Body of pancreas (tissue), 4 donors: ENCODE measurements around the gene PLEK2. TPM values are rescaled to one million over a fixed set of nuclear protein-coding genes. Genes with fewer than 3 reads are reported as not detected.

ENCODE experiments used
- ATAC-seq: fragments of 150-250 bp; one replicate; pipeline ENCODE4 v1.9.1; 2016
- DNase-seq, 4 donors: peaks; one replicate each; pipeline ENCODE4 v3.0.0-alpha.2; 2019
- H3K27ac ChIP-seq, 4 donors: fragments of 200-600 bp; sonication (generic); 1 replicate in 3 of 4; 2 replicates in 1 of 4; pipeline versions ENCODE4 v1.5.1 to v1.6.1; 2016 to 2019; ENCODE audit warnings: mild to moderate bottlenecking in 1 of 4, mixed read lengths in 1 of 4, moderate library complexity in 1 of 4
- H3K27me3 ChIP-seq, 2 donors: fragments of 200-600 bp; sonication (generic); one replicate each; pipeline ENCODE4 v1.6.0; 2016; ENCODE audit warnings: mild to moderate bottlenecking in 1 of 2
- H3K36me3 ChIP-seq, 2 donors: fragments of 200-600 bp; sonication (generic); replicated peaks in 1 of 2; 2 replicates each; pipeline ENCODE4 v1.5.1; 2016; ENCODE audit warnings: low read depth in 2 of 2; ENCODE audit not compliant: insufficient read depth in 1 of 2
- H3K4me1 ChIP-seq: fragments of 200-600 bp; sonication (generic); one replicate; pipeline ENCODE4 v1.6.0; 2016
- H3K4me3 ChIP-seq, 2 donors: fragments of 200-600 bp; sonication (generic); 1 replicate in 1 of 2; 2 replicates in 1 of 2; pipeline ENCODE4 v1.5.1; 2016 to 2019
- H3K9me3 ChIP-seq, 3 donors: fragments of 200-600 bp; sonication (generic); 1 replicate in 2 of 3; 2 replicates in 1 of 3; pipeline ENCODE4 v1.5.1; 2016
- CTCF ChIP-seq, 7 experiments: fragments of 450-650 bp in 4 of 7; fragments of 200-600 bp in 3 of 7; sonication (generic) in 3 of 7; IDR thresholded peaks; one replicate each; pipeline ENCODE4 v1.5.1; 2016 to 2019; ENCODE audit warnings: antibody characterized with exemption in 7 of 7
- POLR2A ChIP-seq, 3 donors: fragments of 450-650 bp; IDR thresholded peaks; one replicate each; pipeline ENCODE4 v1.6.1; 2016; ENCODE audit warnings: antibody characterized with exemption in 3 of 3, mild to moderate bottlenecking in 2 of 3
- WGBS, 2 donors: methylation state at CpG; one replicate each; pipeline ENCODE4 v1.1.5; 2017; 5-methylcytosine and 5-hydroxymethylcytosine counted together
- intact Hi-C: fragments of 100-400 bp; cut with DNase I; formaldehyde crosslinking; loops from one replicate; pipeline ENCODE4 v1.15.1; 2023
- total RNA-seq, 2 donors: library from RNA; depleted of rRNA; stranded (reverse); fragments of >200 nt; gene quantifications; one replicate each; pipeline ENCODE4 v1.1.0, GENCODE V29; 2016

Gene PLEK2
- total RNA-seq, 2 donors from 2014 or later = 7.5 to 9.2 TPM

- DNase-seq = peak in 3 of 4 donors; percentile 51 to 62 (median 61)
These were observed 28.5 kb upstream of the PLEK2 start for GRCh38 chr14:67440513-67440912.

GRCh38 chr14:67438969-67439368 lies 27.0 kb upstream of the PLEK2 start:
- 78 to 86% methylated on average over 1 of the region's 1 CpG for WGBS, 2 donors
- H3K9me3 ChIP-seq = no peaks in the 10 kb centered on the region
- no peak overlapping the region for H3K27ac ChIP-seq
- TF ChIP-seq CTCF (IDR thresholded peaks at IDR 0.05) = no peak
- no peak for TF ChIP-seq POLR2A (IDR thresholded peaks at IDR 0.05)
- no peaks in the 10 kb centered on the region for H3K27me3 ChIP-seq
- no peak overlapping the region for H3K4me3 ChIP-seq
- H3K4me1 ChIP-seq = peaks cover 56% of the 10 kb centered on the region
- no peaks in the 10 kb centered on the region for H3K36me3 ChIP-seq
- intact Hi-C loops = no loop called here
- ATAC-seq (no peak), DNase-seq (no peak)

More at GRCh38 chr14:67440513-67440912, 28.5 kb upstream of the PLEK2 start:
- Histone ChIP-seq H3K27me3 (no peaks in the 10 kb centered on the region), H3K27ac (peak overlapping the region; percentile 50 to 78 (median 60)), H3K4me3 (no peak overlapping the region), H3K4me1 (peaks cover 56% of the 10 kb centered on the region), H3K9me3 (no peaks in the 10 kb centered on the region), H3K36me3 (no peaks in the 10 kb centered on the region)
- intact Hi-C loops = no loop called here
- ATAC-seq = peak; percentile 49
- TF ChIP-seq CTCF (IDR thresholded peaks at IDR 0.05) (no peak), POLR2A (IDR thresholded peaks at IDR 0.05) (no peak)
- 11 to 22% methylated on average over 4 of the region's 4 CpGs for WGBS, 2 donors

GRCh38 chr14:67436006-67436866 lies 24.3 kb upstream of the PLEK2 start:
- ATAC-seq (peak; percentile 52), DNase-seq (peak in 3 of 4 donors; percentile 45 to 67 (median 55))
- TF ChIP-seq CTCF (IDR thresholded peaks at IDR 0.05) (peak in 3 of 7 experiments; percentile 11 to 37 (median 12)), POLR2A (IDR thresholded peaks at IDR 0.05) (no peak)
- intact Hi-C loops = no loop called here
- H3K27me3 ChIP-seq = no peaks in the 10 kb centered on the region
- no peaks in the 10 kb centered on the region for H3K9me3 ChIP-seq
- 46 to 57% methylated on average over 10 of the region's 10 CpGs for WGBS, 2 donors
- H3K4me1 ChIP-seq = peaks cover 34% of the 10 kb centered on the region
- no peaks in the 10 kb centered on the region for H3K36me3 ChIP-seq
- no peak overlapping the region for H3K27ac ChIP-seq
- no peak overlapping the region for H3K4me3 ChIP-seq

- WGBS, 2 donors = 91% methylated on average over 5 of the region's 5 CpGs
- intact Hi-C loops = no loop called here
- Histone ChIP-seq H3K4me3 (no peak overlapping the region), H3K9me3 (no peaks in the 10 kb centered on the region), H3K27ac (no peak overlapping the region), H3K4me1 (peaks cover 27% of the 10 kb centered on the region), H3K27me3 (no peaks in the 10 kb centered on the region), H3K36me3 (no peaks in the 10 kb centered on the region)
- DNase-seq = no peak
- no peak for TF ChIP-seq POLR2A (IDR thresholded peaks at IDR 0.05)
- TF ChIP-seq CTCF (IDR thresholded peaks at IDR 0.05) = no peak
- ATAC-seq = no peak
These were observed 23.6 kb upstream of the PLEK2 start for GRCh38 chr14:67435603-67436002.
